HepG2 (cell line): Measurements from ENCODE around the gene EGLN2. TPM values are rescaled to one million over a fixed set of nuclear protein-coding genes. Genes with fewer than 3 reads are reported as not detected.

ENCODE experiments used
- CSRNP1 ChIP-seq: sonication (generic); formaldehyde crosslinking; IDR thresholded peaks from 2 replicates; pipeline ENCODE4 v1.8.1; 2023; ENCODE audit warnings: mild to moderate bottlenecking, missing genetic modification reagents
- RBM22 ChIP-seq: fragments of 200-400 bp; formaldehyde crosslinking; optimal IDR thresholded peaks from 2 replicates; pipeline ENCODE3; 2017; ENCODE audit warnings: mild to moderate bottlenecking, low read length, moderate library complexity
- RERE ChIP-seq: IDR thresholded peaks from 2 replicates; pipeline ENCODE4 v1.6.1; 2016; ENCODE audit warnings: low read depth, missing genetic modification reagents, missing compliant biosample characterization
- TAF15 ChIP-seq: fragments of 200-400 bp; formaldehyde crosslinking; IDR thresholded peaks from one replicate; pipeline ENCODE4 v1.6.1; 2018; ENCODE audit warnings: mild to moderate bottlenecking, low read depth, low read length; ENCODE audit not compliant: poor library complexity, severe bottlenecking
- TFE3 ChIP-seq: IDR thresholded peaks from 2 replicates; pipeline ENCODE4 v1.6.1; 2016
- ZMYM2 ChIP-seq: sonication (generic); formaldehyde crosslinking; IDR thresholded peaks from 2 replicates; pipeline ENCODE4 v1.8.0; 2022; ENCODE audit warnings: mild to moderate bottlenecking, missing genetic modification reagents
- ZNF18 ChIP-seq: sonication (generic); formaldehyde crosslinking; IDR thresholded peaks from 2 replicates; pipeline ENCODE4 v1.8.0; 2022; ENCODE audit warnings: mild to moderate bottlenecking, missing genetic modification reagents; ENCODE audit not compliant: insufficient replicate concordance
- ZNF546 ChIP-seq: sonication (generic); formaldehyde crosslinking; conservative IDR thresholded peaks from 2 replicates; pipeline ENCODE4 v1.8.1; 2023; ENCODE audit warnings: mild to moderate bottlenecking, missing genetic modification reagents
- polyA plus RNA-seq, 8 experiments: library from polyadenylated mRNA; depleted of rRNA in 3 of 8; stranded (reverse) in 7 of 8; unstranded in 1 of 8; fragments of >200 nt; fragmentation: Illumina TruSeq in 4 of 8; extraction: Trizol in 4 of 8; gene quantifications; 2 replicates each; pipeline versions ENCODE4 v1.2.1 to v1.2.3, GENCODE V29; 2011 to 2016; ENCODE audit warnings: low read depth in 4 of 8, missing spikeins in 1 of 8, mixed read lengths in 1 of 8; ENCODE audit not compliant: insufficient read depth in 1 of 8
- total RNA-seq, 5 experiments: library from RNA; depleted of rRNA; stranded (reverse); fragments of >200 nt; fragmentation: Illumina TruSeq; extraction: Trizol; gene quantifications; 2 replicates each; pipeline ENCODE4 v1.2.3, GENCODE V29; 2016; ENCODE audit warnings: low read depth in 1 of 5
- TF ChIP-seq, protein P1 (sequence below): fragments of 450-650 bp; IDR thresholded peaks from 2 replicates; pipeline ENCODE4 v1.6.1; 2016
- TF ChIP-seq, protein P2 (sequence below): sonication (generic); formaldehyde crosslinking; conservative IDR thresholded peaks from 2 replicates; pipeline ENCODE4 v1.4.0; 2020; ENCODE audit warnings: mild to moderate bottlenecking, missing genetic modification reagents, moderate library complexity
- TF ChIP-seq, protein P3 (sequence below): IDR thresholded peaks from 2 replicates; pipeline ENCODE4 v1.6.1; 2012; ENCODE audit warnings: inconsistent platforms

The EGLN2 gene
- total and polyA plus RNA-seq, 2 of the 13 experiments (the other 11 are each of a cell fraction or from before 2014, with no cell fraction given), result 16.5 to 40.8 TPM

DNA sequence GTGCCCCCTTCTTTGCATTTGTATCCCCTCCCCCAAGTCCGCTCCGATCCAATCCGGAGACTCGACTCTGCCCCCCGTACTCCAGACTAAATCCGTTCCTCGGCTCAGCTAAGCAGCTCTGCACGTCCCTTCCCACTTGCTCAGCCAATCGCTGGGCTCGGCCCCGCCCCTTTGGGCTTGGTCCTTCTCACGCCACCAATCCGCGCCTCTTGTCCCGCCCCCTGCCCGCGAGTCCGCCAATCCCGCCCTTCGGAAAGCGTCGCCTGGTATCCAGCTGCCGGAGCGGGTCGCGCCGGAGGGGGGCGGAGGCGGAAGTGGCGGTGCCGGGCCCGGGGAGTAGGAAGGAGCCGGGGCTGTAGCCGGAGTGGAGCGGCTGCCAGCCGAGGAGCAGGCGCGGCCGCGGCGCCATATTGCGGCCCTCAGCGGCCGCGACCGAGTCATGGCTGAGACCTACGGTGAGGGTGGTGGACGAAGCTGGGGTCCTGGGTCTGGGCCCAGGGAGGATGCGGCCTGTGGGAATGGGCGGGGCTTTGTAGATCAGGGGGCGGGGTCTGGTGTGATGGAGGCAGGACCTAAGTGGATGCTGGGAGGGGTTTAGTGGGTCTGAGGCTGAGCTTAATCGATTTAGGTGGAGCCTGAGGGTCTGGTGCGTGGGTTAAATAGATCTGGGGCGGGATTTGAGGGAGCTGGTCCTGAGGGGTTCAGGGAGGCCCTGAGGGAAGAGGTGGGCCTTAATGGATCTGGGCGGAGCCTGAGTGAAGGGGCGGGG, 20.9 kb upstream of the EGLN2 start, which contains the start of gene RAB4B (continued):
- TF ChIP-seq RERE (CRISPR knock-in tag) (no peak), RBM22 (no peak), ZNF546 (no peak), TFE3 (no peak), ZNF18 (CRISPR knock-in tag) (peak; percentile 65), TAF15 (peak; percentile 47), ZMYM2 (0 out of 2 replicates have a peak, but pooled peaks have one; percentile 56), CSRNP1 (peak; percentile 40; the same call in 1 of the 2 replicates)
- TF ChIP-seq, protein P1, sequence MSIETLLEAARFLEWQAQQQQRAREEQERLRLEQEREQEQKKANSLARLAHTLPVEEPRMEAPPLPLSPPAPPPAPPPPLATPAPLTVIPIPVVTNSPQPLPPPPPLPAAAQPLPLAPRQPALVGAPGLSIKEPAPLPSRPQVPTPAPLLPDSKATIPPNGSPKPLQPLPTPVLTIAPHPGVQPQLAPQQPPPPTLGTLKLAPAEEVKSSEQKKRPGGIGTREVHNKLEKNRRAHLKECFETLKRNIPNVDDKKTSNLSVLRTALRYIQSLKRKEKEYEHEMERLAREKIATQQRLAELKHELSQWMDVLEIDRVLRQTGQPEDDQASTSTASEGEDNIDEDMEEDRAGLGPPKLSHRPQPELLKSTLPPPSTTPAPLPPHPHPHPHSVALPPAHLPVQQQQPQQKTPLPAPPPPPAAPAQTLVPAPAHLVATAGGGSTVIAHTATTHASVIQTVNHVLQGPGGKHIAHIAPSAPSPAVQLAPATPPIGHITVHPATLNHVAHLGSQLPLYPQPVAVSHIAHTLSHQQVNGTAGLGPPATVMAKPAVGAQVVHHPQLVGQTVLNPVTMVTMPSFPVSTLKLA, result peak; percentile 50
- TF ChIP-seq, protein P2, sequence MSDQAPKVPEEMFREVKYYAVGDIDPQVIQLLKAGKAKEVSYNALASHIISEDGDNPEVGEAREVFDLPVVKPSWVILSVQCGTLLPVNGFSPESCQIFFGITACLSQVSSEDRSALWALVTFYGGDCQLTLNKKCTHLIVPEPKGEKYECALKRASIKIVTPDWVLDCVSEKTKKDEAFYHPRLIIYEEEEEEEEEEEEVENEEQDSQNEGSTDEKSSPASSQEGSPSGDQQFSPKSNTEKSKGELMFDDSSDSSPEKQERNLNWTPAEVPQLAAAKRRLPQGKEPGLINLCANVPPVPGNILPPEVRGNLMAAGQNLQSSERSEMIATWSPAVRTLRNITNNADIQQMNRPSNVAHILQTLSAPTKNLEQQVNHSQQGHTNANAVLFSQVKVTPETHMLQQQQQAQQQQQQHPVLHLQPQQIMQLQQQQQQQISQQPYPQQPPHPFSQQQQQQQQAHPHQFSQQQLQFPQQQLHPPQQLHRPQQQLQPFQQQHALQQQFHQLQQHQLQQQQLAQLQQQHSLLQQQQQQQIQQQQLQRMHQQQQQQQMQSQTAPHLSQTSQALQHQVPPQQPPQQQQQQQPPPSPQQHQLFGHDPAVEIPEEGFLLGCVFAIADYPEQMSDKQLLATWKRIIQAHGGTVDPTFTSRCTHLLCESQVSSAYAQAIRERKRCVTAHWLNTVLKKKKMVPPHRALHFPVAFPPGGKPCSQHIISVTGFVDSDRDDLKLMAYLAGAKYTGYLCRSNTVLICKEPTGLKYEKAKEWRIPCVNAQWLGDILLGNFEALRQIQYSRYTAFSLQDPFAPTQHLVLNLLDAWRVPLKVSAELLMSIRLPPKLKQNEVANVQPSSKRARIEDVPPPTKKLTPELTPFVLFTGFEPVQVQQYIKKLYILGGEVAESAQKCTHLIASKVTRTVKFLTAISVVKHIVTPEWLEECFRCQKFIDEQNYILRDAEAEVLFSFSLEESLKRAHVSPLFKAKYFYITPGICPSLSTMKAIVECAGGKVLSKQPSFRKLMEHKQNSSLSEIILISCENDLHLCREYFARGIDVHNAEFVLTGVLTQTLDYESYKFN, result peak; percentile 50; the same call in 1 of the 2 replicates
- TF ChIP-seq, protein P3, sequence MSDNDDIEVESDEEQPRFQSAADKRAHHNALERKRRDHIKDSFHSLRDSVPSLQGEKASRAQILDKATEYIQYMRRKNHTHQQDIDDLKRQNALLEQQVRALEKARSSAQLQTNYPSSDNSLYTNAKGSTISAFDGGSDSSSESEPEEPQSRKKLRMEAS, result peak; percentile 9; the same call in 1 of the 2 replicates
